ENCODE data around the gene TRPV3.
"Not testable (repeated sequence)": the region's sequence is repeated elsewhere in the genome, so short reads cannot be mapped to it uniquely, and the experiment has no call there.

Gene TRPV3

GRCh38 chr17:3573246-3574100 lies 15.9 kb upstream of the TRPV3 start:
- no peak for FAIRE-seq

GRCh38 chr17:3572231-3572630 lies 14.6 kb upstream of the TRPV3 start:
- FAIRE-seq = no peak

GRCh38 chr17:3571043-3571900 lies 13.7 kb upstream of the TRPV3 start:
- no peak for FAIRE-seq

- no peak for FAIRE-seq
Measured at GRCh38 chr17:3569534-3570137, 12.0 kb upstream of the TRPV3 start.

GRCh38 chr17:3566551-3566950 lies 8.9 kb upstream of the TRPV3 start:
- FAIRE-seq = no peak

GRCh38 chr17:3565143-3565542 lies 7.5 kb upstream of the TRPV3 start:
- no peak for FAIRE-seq

- FAIRE-seq = not testable (repeated sequence)
Measured at GRCh38 chr17:3564241-3564640, 6.6 kb upstream of the TRPV3 start.

- no peak for FAIRE-seq
Measured at GRCh38 chr17:3559270-3559645, 1.6 kb upstream of the TRPV3 start.

GRCh38 chr17:3558603-3559269 lies 1.1 kb upstream of the TRPV3 start:
- no peak for FAIRE-seq

- no peak for FAIRE-seq
Measured at GRCh38 chr17:3556916-3557767, 470 bp downstream of the TRPV3 start.

GRCh38 chr17:3556239-3556915 lies 1.2 kb downstream of the TRPV3 start:
- FAIRE-seq = no peak

- FAIRE-seq = no peak
Measured at GRCh38 chr17:3555189-3555796, 2.3 kb downstream of the TRPV3 start.

- no peak for FAIRE-seq
Measured at GRCh38 chr17:3554440-3554839, 3.2 kb downstream of the TRPV3 start.

- no peak for FAIRE-seq
Measured at GRCh38 chr17:3553419-3554401, 3.9 kb downstream of the TRPV3 start.

GRCh38 chr17:3552916-3553315 lies 4.7 kb downstream of the TRPV3 start:
- no peak for FAIRE-seq

GRCh38 chr17:3551189-3551588 lies 6.4 kb downstream of the TRPV3 start:
- FAIRE-seq = no peak

- no peak for FAIRE-seq
Measured at GRCh38 chr17:3549610-3550162, 7.9 kb downstream of the TRPV3 start.

GRCh38 chr17:3547628-3548027 lies 10.0 kb downstream of the TRPV3 start:
- FAIRE-seq = no peak

- FAIRE-seq = no peak
Measured at GRCh38 chr17:3546997-3547396, 10.6 kb downstream of the TRPV3 start.

Measured in G401.6 (cell line).